GM12878 (cell line): ENCODE measurements around the gene ADAM19.

Source experiments
- BHLHE40 ChIP-seq, 2 experiments: fragments of 450-650 bp in 1 of 2; IDR thresholded peaks; 2 replicates each; pipeline ENCODE4 v1.6.1; 2011 to 2017; ENCODE audit warnings: low read depth in 2 of 2, borderline replicate concordance in 1 of 2, improper control_type of control experiment in 1 of 2, low read length in 1 of 2, mild to moderate bottlenecking in 1 of 2
- EZH2 ChIP-seq: IDR thresholded peaks from 2 replicates; pipeline ENCODE4 v1.6.1; 2012; ENCODE audit warnings: low read depth, mild to moderate bottlenecking, control low read depth, inconsistent platforms, low read length, borderline replicate concordance; ENCODE audit not compliant: control insufficient read depth
- GABPA ChIP-seq: IDR thresholded peaks from 2 replicates; pipeline ENCODE4 v1.6.1; 2014; ENCODE audit warnings: antibody characterized with exemption, low read depth, mild to moderate bottlenecking, inconsistent platforms
- JUND ChIP-seq: IDR thresholded peaks from 2 replicates; pipeline ENCODE4 v1.6.1; 2012; ENCODE audit warnings: low read depth, mild to moderate bottlenecking, low read length, improper control_type of control experiment, moderate library complexity
- NFIC ChIP-seq: IDR thresholded peaks from 2 replicates; pipeline ENCODE4 v1.6.1; 2012; ENCODE audit warnings: low read depth, mild to moderate bottlenecking, inconsistent platforms, low read length, moderate library complexity
- YBX1 ChIP-seq: fragments of 450-650 bp; IDR thresholded peaks from 2 replicates; pipeline ENCODE4 v1.6.1; 2016; ENCODE audit warnings: antibody characterized with exemption
- ZNF207 ChIP-seq: fragments of 450-650 bp; IDR thresholded peaks from 2 replicates; pipeline ENCODE4 v1.6.1; 2014; ENCODE audit warnings: antibody characterized with exemption, mild to moderate bottlenecking, borderline replicate concordance
- TF ChIP-seq, protein P1 (sequence below), 3 experiments: IDR thresholded peaks in 2 of 3; conservative IDR thresholded peaks in 1 of 3; 2 replicates each; pipeline ENCODE4 v1.5.1; 2011; ENCODE audit warnings: low read depth in 3 of 3, low read length in 3 of 3, mild to moderate bottlenecking in 3 of 3, control low read depth in 2 of 3, moderate library complexity in 2 of 3, inconsistent platforms in 1 of 3, mixed read lengths in 1 of 3; ENCODE audit not compliant: control insufficient read depth in 2 of 3, insufficient read depth in 1 of 3; ENCODE audit errors: extremely low read depth in 1 of 3
- TF ChIP-seq, protein P2 (sequence below): IDR thresholded peaks from 2 replicates; pipeline ENCODE4 v1.6.1; 2011; ENCODE audit warnings: low read depth, mild to moderate bottlenecking, low read length, moderate library complexity, borderline replicate concordance; ENCODE audit errors: extremely low read depth
- TF ChIP-seq, protein P3 (sequence below): fragments of 450-650 bp; IDR thresholded peaks from 2 replicates; pipeline ENCODE4 v1.6.1; 2017; ENCODE audit warnings: antibody characterized with exemption, mild to moderate bottlenecking, moderate library complexity
- TF ChIP-seq, protein P4 (sequence below): IDR thresholded peaks from 2 replicates; pipeline ENCODE4 v1.6.1; 2012; ENCODE audit warnings: low read depth, low read length, improper control_type of control experiment

DNA sequence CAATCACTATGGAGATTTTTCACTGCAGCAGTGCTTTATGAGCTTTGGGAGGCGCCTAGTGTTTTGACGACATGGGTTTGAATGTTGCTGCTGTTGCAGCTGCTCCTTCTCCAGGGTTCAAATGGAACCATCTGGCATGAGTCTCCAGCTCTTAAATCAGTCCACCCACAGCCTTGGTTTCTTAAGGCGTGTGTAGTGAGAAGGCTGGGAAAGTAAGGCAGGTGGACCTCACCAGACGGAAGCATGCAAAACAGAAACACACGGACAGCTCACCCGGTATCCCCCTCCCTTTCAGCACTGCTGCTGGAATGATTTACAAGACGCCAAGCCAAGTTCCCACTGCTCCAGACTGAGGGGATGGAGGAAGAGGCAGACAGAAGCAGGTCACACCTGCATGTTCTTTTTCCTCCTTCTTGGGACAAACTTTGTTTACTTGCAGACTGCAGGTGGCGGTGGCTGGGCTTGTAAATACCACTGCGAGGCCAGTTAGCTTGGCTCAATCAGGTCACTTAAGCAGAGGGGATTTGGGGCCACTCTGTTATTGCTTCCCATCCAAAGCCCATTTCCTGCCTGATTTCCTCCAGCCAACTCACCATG, 47.4 kb downstream of the ADAM19 start:
- TF ChIP-seq, protein P1, sequence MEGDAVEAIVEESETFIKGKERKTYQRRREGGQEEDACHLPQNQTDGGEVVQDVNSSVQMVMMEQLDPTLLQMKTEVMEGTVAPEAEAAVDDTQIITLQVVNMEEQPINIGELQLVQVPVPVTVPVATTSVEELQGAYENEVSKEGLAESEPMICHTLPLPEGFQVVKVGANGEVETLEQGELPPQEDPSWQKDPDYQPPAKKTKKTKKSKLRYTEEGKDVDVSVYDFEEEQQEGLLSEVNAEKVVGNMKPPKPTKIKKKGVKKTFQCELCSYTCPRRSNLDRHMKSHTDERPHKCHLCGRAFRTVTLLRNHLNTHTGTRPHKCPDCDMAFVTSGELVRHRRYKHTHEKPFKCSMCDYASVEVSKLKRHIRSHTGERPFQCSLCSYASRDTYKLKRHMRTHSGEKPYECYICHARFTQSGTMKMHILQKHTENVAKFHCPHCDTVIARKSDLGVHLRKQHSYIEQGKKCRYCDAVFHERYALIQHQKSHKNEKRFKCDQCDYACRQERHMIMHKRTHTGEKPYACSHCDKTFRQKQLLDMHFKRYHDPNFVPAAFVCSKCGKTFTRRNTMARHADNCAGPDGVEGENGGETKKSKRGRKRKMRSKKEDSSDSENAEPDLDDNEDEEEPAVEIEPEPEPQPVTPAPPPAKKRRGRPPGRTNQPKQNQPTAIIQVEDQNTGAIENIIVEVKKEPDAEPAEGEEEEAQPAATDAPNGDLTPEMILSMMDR (IDR thresholded peaks at IDR 0.05 in 2 of 3, conservative IDR thresholded peaks at IDR 0.05 in 1 of 3; ENCODE audit: control insufficient read depth in 2 of 3, extremely low read depth in 1 of 3, insufficient read depth in 1 of 3, low read depth in 3 of 3, low read length in 3 of 3): no peak
- TF ChIP-seq, protein P2, sequence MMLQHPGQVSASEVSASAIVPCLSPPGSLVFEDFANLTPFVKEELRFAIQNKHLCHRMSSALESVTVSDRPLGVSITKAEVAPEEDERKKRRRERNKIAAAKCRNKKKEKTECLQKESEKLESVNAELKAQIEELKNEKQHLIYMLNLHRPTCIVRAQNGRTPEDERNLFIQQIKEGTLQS: no peak
- TF ChIP-seq BHLHE40 (IDR thresholded peaks at IDR 0.05; ENCODE audit: borderline replicate concordance in 1 of 2, low read depth in 2 of 2, low read length in 1 of 2) (no peak), GABPA (no peak), EZH2 (no peak), ZNF207 (no peak), NFIC (no peak), JUND (no peak), YBX1 (no peak)
- TF ChIP-seq, protein P3, sequence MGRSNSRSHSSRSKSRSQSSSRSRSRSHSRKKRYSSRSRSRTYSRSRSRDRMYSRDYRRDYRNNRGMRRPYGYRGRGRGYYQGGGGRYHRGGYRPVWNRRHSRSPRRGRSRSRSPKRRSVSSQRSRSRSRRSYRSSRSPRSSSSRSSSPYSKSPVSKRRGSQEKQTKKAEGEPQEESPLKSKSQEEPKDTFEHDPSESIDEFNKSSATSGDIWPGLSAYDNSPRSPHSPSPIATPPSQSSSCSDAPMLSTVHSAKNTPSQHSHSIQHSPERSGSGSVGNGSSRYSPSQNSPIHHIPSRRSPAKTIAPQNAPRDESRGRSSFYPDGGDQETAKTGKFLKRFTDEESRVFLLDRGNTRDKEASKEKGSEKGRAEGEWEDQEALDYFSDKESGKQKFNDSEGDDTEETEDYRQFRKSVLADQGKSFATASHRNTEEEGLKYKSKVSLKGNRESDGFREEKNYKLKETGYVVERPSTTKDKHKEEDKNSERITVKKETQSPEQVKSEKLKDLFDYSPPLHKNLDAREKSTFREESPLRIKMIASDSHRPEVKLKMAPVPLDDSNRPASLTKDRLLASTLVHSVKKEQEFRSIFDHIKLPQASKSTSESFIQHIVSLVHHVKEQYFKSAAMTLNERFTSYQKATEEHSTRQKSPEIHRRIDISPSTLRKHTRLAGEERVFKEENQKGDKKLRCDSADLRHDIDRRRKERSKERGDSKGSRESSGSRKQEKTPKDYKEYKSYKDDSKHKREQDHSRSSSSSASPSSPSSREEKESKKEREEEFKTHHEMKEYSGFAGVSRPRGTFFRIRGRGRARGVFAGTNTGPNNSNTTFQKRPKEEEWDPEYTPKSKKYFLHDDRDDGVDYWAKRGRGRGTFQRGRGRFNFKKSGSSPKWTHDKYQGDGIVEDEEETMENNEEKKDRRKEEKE: no peak
- TF ChIP-seq, protein P4, sequence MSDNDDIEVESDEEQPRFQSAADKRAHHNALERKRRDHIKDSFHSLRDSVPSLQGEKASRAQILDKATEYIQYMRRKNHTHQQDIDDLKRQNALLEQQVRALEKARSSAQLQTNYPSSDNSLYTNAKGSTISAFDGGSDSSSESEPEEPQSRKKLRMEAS: no peak
